Measurements from ENCODE around the gene KAZN. TPM values are rescaled to one million over a fixed set of nuclear protein-coding genes. Genes with fewer than 3 reads are reported as not detected.

The KAZN gene
- total RNA-seq, 3 donors from 2014 or later: 12.2 to 16.4 (median 16.2) TPM

DNA sequence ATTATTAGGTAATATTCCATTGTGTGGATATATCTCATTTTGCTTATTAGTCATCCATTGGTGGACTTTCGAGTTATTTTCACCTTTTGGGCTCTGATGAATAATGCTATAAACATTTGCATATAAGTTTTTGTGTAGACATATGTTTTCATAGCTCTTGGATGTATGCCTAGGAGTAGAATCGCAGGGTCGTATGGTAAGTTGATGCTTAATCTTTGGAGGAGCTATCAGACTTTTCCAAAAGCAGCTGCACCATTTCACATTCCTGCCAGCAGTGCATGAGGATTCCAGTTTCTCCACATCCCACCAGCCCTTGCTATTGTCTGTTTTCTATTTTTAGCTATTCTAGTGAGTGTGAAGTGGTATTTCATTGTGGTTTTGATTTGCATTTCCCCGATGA lies 434.8 kb downstream of the KAZN start:
- TF ChIP-seq POLR2AphosphoS5 (IDR thresholded peaks at IDR 0.05) (no peak), POLR2A (IDR thresholded peaks at IDR 0.05) (no peak)
- TF ChIP-seq, protein P1, sequence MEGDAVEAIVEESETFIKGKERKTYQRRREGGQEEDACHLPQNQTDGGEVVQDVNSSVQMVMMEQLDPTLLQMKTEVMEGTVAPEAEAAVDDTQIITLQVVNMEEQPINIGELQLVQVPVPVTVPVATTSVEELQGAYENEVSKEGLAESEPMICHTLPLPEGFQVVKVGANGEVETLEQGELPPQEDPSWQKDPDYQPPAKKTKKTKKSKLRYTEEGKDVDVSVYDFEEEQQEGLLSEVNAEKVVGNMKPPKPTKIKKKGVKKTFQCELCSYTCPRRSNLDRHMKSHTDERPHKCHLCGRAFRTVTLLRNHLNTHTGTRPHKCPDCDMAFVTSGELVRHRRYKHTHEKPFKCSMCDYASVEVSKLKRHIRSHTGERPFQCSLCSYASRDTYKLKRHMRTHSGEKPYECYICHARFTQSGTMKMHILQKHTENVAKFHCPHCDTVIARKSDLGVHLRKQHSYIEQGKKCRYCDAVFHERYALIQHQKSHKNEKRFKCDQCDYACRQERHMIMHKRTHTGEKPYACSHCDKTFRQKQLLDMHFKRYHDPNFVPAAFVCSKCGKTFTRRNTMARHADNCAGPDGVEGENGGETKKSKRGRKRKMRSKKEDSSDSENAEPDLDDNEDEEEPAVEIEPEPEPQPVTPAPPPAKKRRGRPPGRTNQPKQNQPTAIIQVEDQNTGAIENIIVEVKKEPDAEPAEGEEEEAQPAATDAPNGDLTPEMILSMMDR (IDR thresholded peaks at IDR 0.05): no peak
- H3K4me1 ChIP-seq: peaks cover 0 to 1% of the 10 kb centered on the region in 2 donors
- intact Hi-C loops (cut with DNase I; ENCODE audit: low total_unique reads): no loop called here
- H3K4me3 ChIP-seq: no peak overlapping the region
- no peak overlapping the region for H3K27ac ChIP-seq
- H3K9me3 ChIP-seq: no peaks in the 10 kb centered on the region
- no peak for DNase-seq (ENCODE audit: low spot score in 2 of 2)
- H3K27me3 ChIP-seq: no peaks in the 10 kb centered on the region
- no peaks in the 10 kb centered on the region for H3K36me3 ChIP-seq

DNA sequence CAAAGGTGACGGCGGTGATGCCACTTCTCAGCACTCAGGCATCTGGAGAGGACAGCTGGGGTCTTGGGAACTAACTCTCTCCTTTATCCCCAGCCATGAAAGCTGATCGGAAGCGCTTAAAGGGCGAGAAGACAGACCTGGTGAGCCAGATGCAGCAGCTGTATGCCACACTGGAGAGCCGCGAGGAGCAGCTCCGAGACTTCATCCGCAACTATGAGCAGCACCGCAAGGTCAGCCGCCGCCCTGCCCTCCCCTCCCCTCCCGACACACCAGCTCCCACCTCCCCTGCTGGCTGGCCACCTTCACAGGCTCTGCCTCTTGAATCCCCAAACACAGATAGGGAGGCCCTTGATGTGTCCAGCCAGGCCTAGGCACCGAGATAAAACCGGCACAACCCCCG lies 436.2 kb downstream of the KAZN start:
- no peak overlapping the region for H3K27ac ChIP-seq
- H3K27me3 ChIP-seq: no peaks in the 10 kb centered on the region
- H3K36me3 ChIP-seq: no peaks in the 10 kb centered on the region
- TF ChIP-seq, protein P1 (IDR thresholded peaks at IDR 0.05): no peak
- TF ChIP-seq POLR2A (IDR thresholded peaks at IDR 0.05): no peak
- TF ChIP-seq POLR2AphosphoS5 (IDR thresholded peaks at IDR 0.05): no peak
- H3K9me3 ChIP-seq: no peaks in the 10 kb centered on the region
- intact Hi-C loops (cut with DNase I; ENCODE audit: low total_unique reads): no loop called here
- no peak overlapping the region for H3K4me3 ChIP-seq
- no peaks in the 10 kb centered on the region for H3K4me1 ChIP-seq
- DNase-seq (ENCODE audit: low spot score in 2 of 2): no peak

DNA sequence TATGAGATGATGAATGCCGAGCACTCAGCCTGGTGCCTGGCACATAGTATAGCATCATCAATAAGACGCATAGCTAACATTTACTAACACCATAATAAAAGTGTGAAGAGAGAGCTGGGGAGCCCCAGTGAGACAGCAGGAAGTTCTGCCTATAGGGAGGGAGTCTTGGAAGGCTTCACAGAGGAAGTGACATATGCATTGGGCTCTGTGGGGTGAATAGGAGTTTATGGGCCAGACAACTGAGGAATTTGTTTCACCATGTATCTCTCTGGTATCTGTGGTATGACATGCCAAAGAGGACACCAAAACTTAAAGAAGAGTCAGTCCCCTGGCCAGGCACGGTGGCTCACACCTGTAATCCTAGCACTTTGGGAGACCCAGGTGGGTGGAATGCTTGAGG lies 436.8 kb downstream of the KAZN start:
- no peaks in the 10 kb centered on the region for H3K4me1 ChIP-seq
- H3K9me3 ChIP-seq: no peaks in the 10 kb centered on the region
- no peaks in the 10 kb centered on the region for H3K36me3 ChIP-seq
- H3K4me3 ChIP-seq: no peak overlapping the region
- intact Hi-C loops (cut with DNase I; ENCODE audit: low total_unique reads): no loop called here
- TF ChIP-seq, protein P1 (IDR thresholded peaks at IDR 0.05): no peak
- H3K27ac ChIP-seq: no peak overlapping the region
- DNase-seq (ENCODE audit: low spot score in 2 of 2): no peak
- no peaks in the 10 kb centered on the region for H3K27me3 ChIP-seq

DNA sequence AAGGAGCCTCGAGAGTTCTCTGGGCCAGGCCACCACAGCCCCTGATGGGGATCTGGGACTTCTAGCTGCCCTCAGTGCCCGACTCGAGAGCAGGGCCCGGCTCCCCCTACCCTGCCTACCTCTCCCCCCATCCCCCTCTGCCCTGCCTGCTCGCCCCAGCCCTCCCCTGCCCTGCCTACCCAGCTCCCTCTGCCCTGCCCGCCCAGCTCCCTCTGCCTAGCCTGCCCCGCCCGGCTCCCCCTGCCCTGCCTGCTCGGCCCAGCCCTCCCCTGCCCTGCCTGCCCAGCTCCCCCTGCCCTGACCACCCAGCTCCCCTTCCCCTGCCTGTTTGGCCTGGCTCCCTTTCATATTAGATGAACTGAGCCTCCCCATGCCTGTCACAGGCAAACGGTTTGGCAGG lies 437.6 kb downstream of the KAZN start:
- no peaks in the 10 kb centered on the region for H3K4me1 ChIP-seq
- intact Hi-C loops (cut with DNase I; ENCODE audit: low total_unique reads): no loop called here
- TF ChIP-seq POLR2A (IDR thresholded peaks at IDR 0.05) (no peak), POLR2AphosphoS5 (IDR thresholded peaks at IDR 0.05) (no peak)
- TF ChIP-seq, protein P1 (IDR thresholded peaks at IDR 0.05): no peak
- H3K9me3 ChIP-seq: no peaks in the 10 kb centered on the region
- H3K27ac ChIP-seq: no peak overlapping the region
- DNase-seq (ENCODE audit: low spot score in 2 of 2): no peak
- no peaks in the 10 kb centered on the region for H3K27me3 ChIP-seq
- no peak overlapping the region for H3K4me3 ChIP-seq
- H3K36me3 ChIP-seq: no peaks in the 10 kb centered on the region

DNA sequence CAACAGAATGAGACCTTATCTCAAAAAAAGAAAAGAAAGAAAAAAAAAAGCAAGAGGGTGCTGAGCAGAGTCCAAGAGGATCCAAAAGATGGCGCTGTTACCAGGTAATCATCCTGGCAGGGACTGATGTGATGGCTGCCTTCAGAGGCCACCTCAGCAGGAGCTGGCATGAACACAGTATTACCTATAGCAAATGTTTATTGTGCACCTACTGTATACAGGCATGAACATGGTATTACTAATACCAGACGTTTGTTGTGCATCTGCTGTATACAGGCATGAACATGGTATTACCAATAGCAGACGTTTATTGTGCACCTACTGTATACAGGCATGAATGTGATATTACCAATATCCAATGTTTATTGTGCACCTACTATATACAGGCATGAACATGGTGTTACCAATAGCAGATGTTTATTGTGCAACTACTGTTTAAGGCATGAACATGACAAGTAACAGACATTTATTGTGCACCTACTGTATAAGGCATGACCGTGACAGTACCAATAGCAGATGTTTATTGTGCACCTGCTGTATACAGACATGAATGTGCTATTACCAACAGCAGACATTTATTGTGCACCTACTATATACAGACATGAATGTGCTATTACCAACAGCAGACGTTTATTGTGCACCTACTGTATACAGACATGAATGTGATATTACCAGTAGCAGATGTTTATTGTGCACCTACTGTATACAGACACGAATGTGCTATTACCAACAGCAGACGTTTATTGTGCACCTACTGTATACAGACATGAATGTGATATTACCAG lies 439.9 kb downstream of the KAZN start:
- TF ChIP-seq POLR2A (IDR thresholded peaks at IDR 0.05) (no peak), POLR2AphosphoS5 (IDR thresholded peaks at IDR 0.05) (no peak)
- TF ChIP-seq, protein P1 (IDR thresholded peaks at IDR 0.05): no peak
- Histone ChIP-seq H3K9me3 (no peaks in the 10 kb centered on the region), H3K27ac (no peak overlapping the region), H3K4me1 (no peaks in the 10 kb centered on the region), H3K4me3 (no peak overlapping the region), H3K36me3 (no peaks in the 10 kb centered on the region), H3K27me3 (no peaks in the 10 kb centered on the region)
- intact Hi-C loops (cut with DNase I; ENCODE audit: low total_unique reads): no loop called here
- no peak for DNase-seq (ENCODE audit: low spot score in 2 of 2)
